H1 (cell line): ENCODE measurements around the gene MYLK. TPM values are rescaled to one million over a fixed set of nuclear protein-coding genes. Genes with fewer than 3 reads are reported as not detected.
A peak's percentile ranks its signal among the peaks of the same experiment; 100 is the strongest.

Source experiments
- CTCF ChIA-PET: fragments of 300-600 bp; sonication (Branson Sonifier 250); formaldehyde crosslinking; loops from one replicate; lab custom pipeline; 2021; ENCODE audit not compliant: partially characterized antibody; lab: Charles Lee
- POLR2A ChIA-PET: fragments of 300-600 bp; sonication (Branson Sonifier 250); formaldehyde crosslinking; loops from one replicate; lab custom pipeline; 2021; ENCODE audit warnings: inconsistent platforms; ENCODE audit not compliant: partially characterized antibody; lab: Charles Lee
- DNase-seq, 2 experiments: peaks; one replicate each; pipeline versions ENCODE4 v3.0.0 to v3.0.0-alpha.2; 2010 to 2022; ENCODE audit warnings: low spot score in 2 of 2, low read depth in 1 of 2, mixed read lengths in 1 of 2
- FAIRE-seq: peaks from 2 replicates; lab custom pipeline; 2011; peaks lifted over from hg19 to GRCh38; lab: Jason Lieb, UNC
- H2AFZ ChIP-seq: 2 replicates; pipeline ENCODE4 v1.8.1; 2012; ENCODE audit warnings: low read length, inconsistent platforms
- H2AK5ac ChIP-seq: 2 replicates; pipeline ENCODE4 v1.6.1; 2013; ENCODE audit warnings: low read depth, low read length
- H2BK120ac ChIP-seq: replicated peaks from 2 replicates; pipeline ENCODE3; 2013; ENCODE audit warnings: low read depth, low read length, inconsistent platforms
- H2BK12ac ChIP-seq: 2 replicates; pipeline ENCODE4 v1.6.1; 2013; ENCODE audit warnings: low read depth, low read length
- H2BK15ac ChIP-seq: 2 replicates; pipeline ENCODE4 v1.6.1; 2013; ENCODE audit warnings: low read length
- H2BK20ac ChIP-seq: 2 replicates; pipeline ENCODE4 v1.6.1; 2013; ENCODE audit warnings: low read length
- H2BK5ac ChIP-seq: 2 replicates; pipeline ENCODE4 v1.6.1; 2013; ENCODE audit warnings: low read depth, low read length
- H3K14ac ChIP-seq: 2 replicates; pipeline ENCODE4 v1.6.1; 2013; ENCODE audit warnings: inconsistent platforms; ENCODE audit not compliant: insufficient read length
- H3K18ac ChIP-seq: 2 replicates; pipeline ENCODE4 v1.6.1; 2013; ENCODE audit warnings: low read length; ENCODE audit errors: extremely low read depth
- H3K23ac ChIP-seq: 2 replicates; pipeline ENCODE4 v1.6.1; 2013; ENCODE audit warnings: inconsistent platforms; ENCODE audit not compliant: insufficient read length
- H3K23me2 ChIP-seq: 2 replicates; pipeline ENCODE4 v1.6.1; 2013; ENCODE audit warnings: low read depth, low read length
- H3K27ac ChIP-seq: 2 replicates; pipeline ENCODE4 v1.6.1; 2011; ENCODE audit warnings: low read depth, low read length, inconsistent platforms
- H3K27me3 ChIP-seq, 4 experiments: replicated peaks in 1 of 4; 1 replicate in 1 of 4; 2 replicates in 3 of 4; pipeline versions ENCODE4 v1.6.1 to v1.8.1; 2011 to 2013; ENCODE audit warnings: low read length in 3 of 4, mild to moderate bottlenecking in 3 of 4, inconsistent platforms in 2 of 4, mixed read lengths in 2 of 4, moderate library complexity in 1 of 4; ENCODE audit not compliant: control insufficient read depth in 3 of 4, insufficient read depth in 3 of 4; ENCODE audit errors: extremely low read depth in 1 of 4
- H3K36me3 ChIP-seq, 4 experiments: 2 replicates each; pipeline versions ENCODE4 v1.6.1 to v1.8.1; 2011 to 2013; ENCODE audit warnings: mild to moderate bottlenecking in 4 of 4, low read length in 3 of 4, moderate library complexity in 2 of 4, control low read depth in 1 of 4, inconsistent platforms in 1 of 4; ENCODE audit not compliant: insufficient read depth in 4 of 4, control insufficient read depth in 2 of 4
- H3K4ac ChIP-seq: replicated peaks from 2 replicates; pipeline ENCODE3; 2013; ENCODE audit warnings: low read length, low read depth, mixed read lengths, inconsistent platforms; ENCODE audit not compliant: insufficient read length
- H3K4me1 ChIP-seq, 4 experiments: replicated peaks in 1 of 4; 1 replicate in 1 of 4; 2 replicates in 3 of 4; pipeline versions ENCODE4 v1.6.1 to v1.8.1; 2011 to 2013; ENCODE audit warnings: low read length in 3 of 4, inconsistent platforms in 2 of 4, mixed read lengths in 1 of 4; ENCODE audit not compliant: insufficient read depth in 4 of 4, control insufficient read depth in 3 of 4
- H3K4me2 ChIP-seq, 2 experiments: 2 replicates each; pipeline versions ENCODE4 v1.6.1 to v1.8.1; 2011 to 2013; ENCODE audit warnings: low read depth in 2 of 2, low read length in 2 of 2, control low read depth in 1 of 2, inconsistent platforms in 1 of 2, mild to moderate bottlenecking in 1 of 2; ENCODE audit not compliant: insufficient read depth in 1 of 2
- H3K4me3 ChIP-seq, 4 experiments: fragments of 200-600, 300-600 bp in 1 of 4; sonication (generic), shearing (Covaris generic), sonication (Bioruptor Twin) in 1 of 4; 2 replicates each; pipeline versions ENCODE4 v1.5.1 to v1.8.1; 2011 to 2016; ENCODE audit warnings: low read length in 4 of 4, low read depth in 3 of 4, control low read depth in 2 of 4, inconsistent platforms in 2 of 4, mild to moderate bottlenecking in 2 of 4, mixed read lengths in 1 of 4, moderate library complexity in 1 of 4; ENCODE audit not compliant: insufficient read depth in 2 of 4; ENCODE audit errors: extremely low read depth in 1 of 4
- H3K56ac ChIP-seq: replicated peaks from 2 replicates; pipeline ENCODE3; 2013; ENCODE audit warnings: low read depth, mild to moderate bottlenecking, mixed read lengths, low read length, inconsistent platforms; ENCODE audit not compliant: insufficient read length
- H3K79me1 ChIP-seq: 2 replicates; pipeline ENCODE4 v1.6.1; 2013; ENCODE audit warnings: low read depth, low read length, control low read depth
- H3K79me2 ChIP-seq, 2 experiments: 2 replicates each; pipeline versions ENCODE4 v1.6.1 to v1.8.1; 2012 to 2013; ENCODE audit warnings: low read length in 2 of 2, mild to moderate bottlenecking in 2 of 2, inconsistent platforms in 1 of 2; ENCODE audit not compliant: insufficient read depth in 2 of 2, control insufficient read depth in 1 of 2
- H3K9ac ChIP-seq, 4 experiments: replicated peaks in 1 of 4; 1 replicate in 1 of 4; 2 replicates in 3 of 4; pipeline versions ENCODE4 v1.6.1 to v1.8.1; 2011 to 2013; ENCODE audit warnings: low read depth in 3 of 4, low read length in 3 of 4, control low read depth in 2 of 4, mild to moderate bottlenecking in 2 of 4, moderate library complexity in 2 of 4, inconsistent platforms in 1 of 4; ENCODE audit errors: extremely low read depth in 1 of 4
- H3K9me3 ChIP-seq, 2 experiments: 2 replicates each; pipeline versions ENCODE4 v1.6.1 to v1.8.1; 2012 to 2013; ENCODE audit warnings: mild to moderate bottlenecking in 2 of 2, moderate library complexity in 2 of 2, control low read depth in 1 of 2, inconsistent platforms in 1 of 2, low read depth in 1 of 2, low read length in 1 of 2, mixed read lengths in 1 of 2; ENCODE audit not compliant: insufficient read depth in 2 of 2
- H4K20me1 ChIP-seq, 2 experiments: replicated peaks in 1 of 2; 2 replicates each; pipeline versions ENCODE3 to v1.8.1; 2011 to 2013; ENCODE audit warnings: inconsistent platforms in 2 of 2, low read length in 2 of 2, mild to moderate bottlenecking in 1 of 2; ENCODE audit not compliant: insufficient read depth in 2 of 2, control insufficient read depth in 1 of 2
- H4K5ac ChIP-seq: 2 replicates; pipeline ENCODE4 v1.6.1; 2013; ENCODE audit warnings: low read length, low read depth, mixed read lengths, inconsistent platforms; ENCODE audit not compliant: insufficient read length
- H4K8ac ChIP-seq: 2 replicates; pipeline ENCODE4 v1.8.0; 2013; ENCODE audit warnings: mild to moderate bottlenecking, moderate library complexity, low read length, inconsistent platforms; ENCODE audit not compliant: insufficient read depth; ENCODE audit errors: extremely low read depth
- H4K91ac ChIP-seq: replicated peaks from 2 replicates; pipeline ENCODE3; 2013; ENCODE audit warnings: low read length, mixed read lengths, inconsistent platforms; ENCODE audit not compliant: insufficient read length
- CBX5 ChIP-seq: fragments of 300-800, 300-1000 bp; sonication (generic); IDR thresholded peaks from 2 replicates; pipeline ENCODE4 v1.7.1; 2016; ENCODE audit warnings: antibody characterized with exemption, low read length, low read depth
- CREB1 ChIP-seq: IDR thresholded peaks from 2 replicates; pipeline ENCODE4 v1.6.1; 2012; ENCODE audit warnings: inconsistent platforms
- FOSL1 ChIP-seq: IDR thresholded peaks from 2 replicates; pipeline ENCODE4 v1.6.1; 2011; ENCODE audit warnings: mild to moderate bottlenecking, low read depth, low read length, moderate library complexity; ENCODE audit not compliant: insufficient read depth
- HDAC2 ChIP-seq, 2 experiments: fragments of 300-600 bp in 1 of 2; sonication (generic) in 1 of 2; IDR thresholded peaks; 2 replicates each; pipeline ENCODE4 v1.6.1; 2011 to 2012; ENCODE audit warnings: low read depth in 2 of 2, low read length in 2 of 2, mild to moderate bottlenecking in 2 of 2, moderate library complexity in 2 of 2, borderline replicate concordance in 1 of 2, inconsistent platforms in 1 of 2
- JUN ChIP-seq: IDR thresholded peaks from 2 replicates; pipeline ENCODE4 v1.6.1; 2011; ENCODE audit warnings: low read depth, mild to moderate bottlenecking, improper control_type of control experiment, low read length
- KDM4A ChIP-seq: IDR thresholded peaks from one replicate; pipeline ENCODE4 v1.7.1; 2012; ENCODE audit warnings: low read depth, mild to moderate bottlenecking, moderate library complexity, low read length, inconsistent platforms; ENCODE audit not compliant: severe bottlenecking
- KDM5A ChIP-seq: fragments of 200-600 bp; IDR thresholded peaks from 2 replicates; pipeline ENCODE4 v1.7.1; 2012; ENCODE audit warnings: mild to moderate bottlenecking, low read length, inconsistent platforms, mixed read lengths
- SAP30 ChIP-seq: fragments of 300-600 bp; sonication (generic); IDR thresholded peaks from 2 replicates; pipeline ENCODE4 v1.7.1; 2012; ENCODE audit warnings: low read length, moderate library complexity, mild to moderate bottlenecking, inconsistent platforms; ENCODE audit not compliant: insufficient read depth, insufficient replicate concordance
- TAF7 ChIP-seq: optimal IDR thresholded peaks from 2 replicates; pipeline ENCODE3; 2011; ENCODE audit warnings: low read depth, mild to moderate bottlenecking, inconsistent platforms, low read length, moderate library complexity, borderline replicate concordance
- WGBS, 2 experiments: shearing (Covaris generic) in 1 of 2; methylation state at CpG; one replicate each; pipeline versions ENCODE4 v1.1.6 to v1.1.7; 2013 to 2015; ENCODE audit warnings: low lambda C conversion rate in 2 of 2, mixed read lengths in 2 of 2, inconsistent platforms in 1 of 2, low coverage in 1 of 2, missing lambda C conversion rate in 1 of 2; ENCODE audit not compliant: insufficient replicate concordance in 2 of 2, insufficient coverage in 1 of 2, insufficient read length in 1 of 2; ENCODE audit errors: extremely low coverage in 1 of 2, missing lambda C conversion rate in 1 of 2; 5-methylcytosine and 5-hydroxymethylcytosine counted together
- polyA plus RNA-seq, 7 experiments: library from polyadenylated mRNA; depleted of rRNA in 3 of 7; stranded (reverse) in 5 of 7; unstranded in 2 of 7; fragments of >200 nt in 5 of 7; fragments of 200-250 nt in 2 of 7; gene quantifications; 1 replicate in 5 of 7; 2 replicates in 1 of 7; 4 replicates in 1 of 7; pipeline versions ENCODE4 v1.2.1 to v1.2.3, GENCODE V29; 2011 to 2013; ENCODE audit warnings: missing spikeins in 2 of 7, mixed read lengths in 2 of 7
- total RNA-seq: library from RNA; stranded (reverse); fragmentation: NEBNext Ultra II Directional; extraction: Animal tissue kit (Norgen Biotek cat#: 25700); gene quantifications from 2 replicates; pipeline ENCODE4 v1.2.1, GENCODE V29; 2021
- TF ChIP-seq, protein P1 (sequence below): IDR thresholded peaks from 2 replicates; pipeline ENCODE4 v1.6.1; 2011; ENCODE audit warnings: low read depth, mild to moderate bottlenecking, low read length; ENCODE audit not compliant: insufficient read depth
- TF ChIP-seq, protein P2 (sequence below): IDR thresholded peaks from 2 replicates; pipeline ENCODE4 v1.6.1; 2012; ENCODE audit warnings: low read length, inconsistent platforms

Gene MYLK
- total and polyA plus RNA-seq, 2 of the 8 experiments (the other 6 are each of a cell fraction or from before 2014, with no cell fraction given) = 11.6 to 21.3 TPM

GRCh38 chr3:123883111-123883510, 1.0 kb downstream of the MYLK start:
- POLR2A ChIA-PET = interaction anchor here (0.7 to 1.5 kb wide), 4 partner anchors 12 to 1990 kb away, joined by 3 to 5 read pairs (median 4); no protein-coding TSS in a partner anchor
- Histone ChIP-seq H3K79me1 (no peaks in the 10 kb centered on the region), H3K9me3 (no peaks in the 10 kb centered on the region), H2AFZ (0 out of 2 replicates have a peak overlapping the region, but pooled peaks have one; percentile 56), H3K18ac (no peak overlapping the region), H2BK15ac (no peak overlapping the region), H4K8ac (no peak overlapping the region), H2BK20ac (no peak overlapping the region), H3K9ac (no peak overlapping the region), H3K4me1 (peaks cover 0 to 6% (median 3%) of the 10 kb centered on the region in 4 experiments; a peak in 4 of 7 replicates), H3K27me3 (peaks cover 0 to 9% (median 4%) of the 10 kb centered on the region in 4 experiments; a peak in 3 of 7 replicates), H2BK5ac (no peak overlapping the region), H4K91ac (no peak overlapping the region), H3K23me2 (peaks cover 10% of the 10 kb centered on the region), H4K20me1 (no peaks in the 10 kb centered on the region), H2AK5ac (no peak overlapping the region), H3K14ac (no peak overlapping the region), H3K79me2 (no peaks in the 10 kb centered on the region), H3K4me2 (peak overlapping the region; percentile 85 to 93), H3K4me3 (peak overlapping the region; percentile 65 to 89 (median 82)), H2BK120ac (no peak overlapping the region), H3K27ac (no peak overlapping the region), H4K5ac (no peak overlapping the region), H2BK12ac (no peak overlapping the region), H3K4ac (no peak overlapping the region), H3K56ac (no peak overlapping the region), H3K36me3 (no peaks in the 10 kb centered on the region), H3K23ac (no peak overlapping the region)
- CTCF ChIA-PET = interaction anchor here (1.3 to 3.8 kb wide), 3 partner anchors 13 to 80 kb away, joined by 3 to 18 read pairs (median 14); no protein-coding TSS in a partner anchor
- no peak for DNase-seq
- no peak for FAIRE-seq
- 83% methylated on average over 4 of the region's 4 CpGs; no CpG with 5 or more reads in 1 of the 2 experiments for WGBS, 2 experiments
- TF ChIP-seq KDM5A (no peak), JUN (no peak), CREB1 (no peak), TAF7 (no peak), FOSL1 (no peak), KDM4A (no peak), HDAC2 (IDR thresholded peaks at IDR 0.05; ENCODE audit: borderline replicate concordance in 1 of 2, low read depth in 2 of 2, low read length in 2 of 2) (no peak), CBX5 (no peak), SAP30 (no peak)
- TF ChIP-seq, protein P1, sequence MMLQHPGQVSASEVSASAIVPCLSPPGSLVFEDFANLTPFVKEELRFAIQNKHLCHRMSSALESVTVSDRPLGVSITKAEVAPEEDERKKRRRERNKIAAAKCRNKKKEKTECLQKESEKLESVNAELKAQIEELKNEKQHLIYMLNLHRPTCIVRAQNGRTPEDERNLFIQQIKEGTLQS = no peak
- TF ChIP-seq, protein P2, sequence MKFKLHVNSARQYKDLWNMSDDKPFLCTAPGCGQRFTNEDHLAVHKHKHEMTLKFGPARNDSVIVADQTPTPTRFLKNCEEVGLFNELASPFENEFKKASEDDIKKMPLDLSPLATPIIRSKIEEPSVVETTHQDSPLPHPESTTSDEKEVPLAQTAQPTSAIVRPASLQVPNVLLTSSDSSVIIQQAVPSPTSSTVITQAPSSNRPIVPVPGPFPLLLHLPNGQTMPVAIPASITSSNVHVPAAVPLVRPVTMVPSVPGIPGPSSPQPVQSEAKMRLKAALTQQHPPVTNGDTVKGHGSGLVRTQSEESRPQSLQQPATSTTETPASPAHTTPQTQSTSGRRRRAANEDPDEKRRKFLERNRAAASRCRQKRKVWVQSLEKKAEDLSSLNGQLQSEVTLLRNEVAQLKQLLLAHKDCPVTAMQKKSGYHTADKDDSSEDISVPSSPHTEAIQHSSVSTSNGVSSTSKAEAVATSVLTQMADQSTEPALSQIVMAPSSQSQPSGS = no peak
